Measurements from ENCODE around the gene ORAI2. TPM values are rescaled to one million over a fixed set of nuclear protein-coding genes. Genes with fewer than 3 reads are reported as not detected.

The ORAI2 gene
- total and polyA plus RNA-seq, 2 of the 4 experiments (the other 2 are of a cell fraction): 52.0 to 58.3 TPM

DNA sequence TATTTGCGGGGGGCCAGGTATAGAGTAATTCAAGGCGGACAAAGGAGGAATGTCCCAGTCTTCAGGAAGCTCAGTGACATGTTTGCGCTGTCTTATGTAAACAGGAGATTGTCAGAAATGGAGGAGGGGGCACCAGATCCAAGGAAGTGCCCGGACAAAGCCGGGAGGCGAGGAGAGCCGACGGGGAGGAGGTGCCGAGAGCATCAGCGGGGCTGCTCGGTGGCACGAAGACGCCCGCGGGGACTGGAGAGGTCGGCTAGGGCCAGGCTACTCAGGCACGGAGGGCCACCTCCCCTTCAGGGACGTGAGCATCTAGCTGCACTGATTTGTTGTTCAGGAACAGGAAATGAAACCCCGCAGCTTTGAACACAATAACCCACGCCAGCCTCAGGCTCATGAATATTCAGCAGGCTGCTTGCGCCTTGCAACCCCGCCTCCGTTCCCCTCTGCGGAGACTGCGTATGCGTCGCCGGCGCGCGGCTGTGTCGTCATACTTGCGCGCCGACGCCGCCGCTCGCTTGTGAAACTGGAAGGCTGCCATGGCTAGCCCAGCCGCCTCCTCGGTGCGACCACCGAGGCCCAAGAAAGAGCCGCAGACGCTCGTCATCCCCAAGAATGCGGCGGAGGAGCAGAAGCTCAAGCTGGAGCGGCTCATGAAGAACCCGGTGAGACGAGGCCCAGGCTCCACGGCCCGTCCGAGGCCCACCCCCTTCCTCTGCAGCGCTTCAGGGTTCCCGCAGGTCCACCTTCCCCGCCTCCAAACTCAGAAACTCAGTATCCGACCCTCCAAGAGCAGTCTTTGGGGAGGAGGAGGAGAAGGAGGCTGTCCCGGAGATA is 37.3 kb upstream of the ORAI2 start, which contains the start of gene PRKRIP1 (continued):
- TF ChIP-seq BHLHE40 (IDR thresholded peaks at IDR 0.05; ENCODE audit: low read depth, low read length): no peak
- no peak for TF ChIP-seq MAFK (IDR thresholded peaks at IDR 0.05; ENCODE audit: low read depth, low read length)

DNA sequence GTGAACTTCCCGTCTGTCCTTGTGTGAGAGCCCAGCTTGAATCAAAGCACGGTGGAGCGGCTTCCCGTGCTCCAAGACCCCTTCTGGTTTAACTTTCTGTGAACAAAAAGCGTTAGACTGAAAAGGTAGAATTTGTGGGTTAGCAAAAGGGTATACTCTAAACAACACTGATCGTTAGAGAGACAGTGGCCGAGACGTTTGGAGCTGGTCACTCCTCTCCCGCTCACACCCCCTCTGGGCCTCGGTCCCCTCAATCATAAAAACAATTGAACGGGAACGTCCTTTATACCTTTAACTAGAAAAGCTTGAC is 36.7 kb upstream of the ORAI2 start:
- ATAC-seq (ENCODE audit: low read depth) (peak; percentile 4), DNase-seq (no peak)
- Histone ChIP-seq H3K9me1 (ENCODE audit: insufficient read depth, low read length) (no peaks in the 10 kb centered on the region), H3K4me2 (ENCODE audit: low read depth, low read length) (peak overlapping the region; percentile 75), H2AK9ac (replicated peaks; ENCODE audit: low read depth, low read length, poor library complexity) (peak overlapping the region; percentile 84), H4K5ac (ENCODE audit: low read depth, low read length) (peak overlapping the region; percentile 63), H3K9me3 (ENCODE audit: control insufficient read depth, insufficient read depth, low read length) (no peaks in the 10 kb centered on the region), H4K8ac (ENCODE audit: low read depth in 2 of 2, low read length in 2 of 2) (peak overlapping the region; percentile 86 to 90), H3K4me1 (ENCODE audit: control insufficient read depth, insufficient read depth, low read length) (peaks cover 5% of the 10 kb centered on the region), H2BK120ac (ENCODE audit: low read depth, low read length) (no peak overlapping the region), H3K27me3 (ENCODE audit: control insufficient read depth, insufficient read depth, low read length) (no peaks in the 10 kb centered on the region), H3K79me1 (ENCODE audit: low read depth in 1 of 2, low read length in 2 of 2) (peaks cover 24 to 35% of the 10 kb centered on the region in 2 experiments), H3K36me3 (ENCODE audit: control insufficient read depth, insufficient read depth, low read length) (peaks cover 18% of the 10 kb centered on the region), H2AK5ac (ENCODE audit: low read depth, low read length) (0 out of 2 replicates have a peak overlapping the region, but pooled peaks have one; percentile 60), H3K18ac (ENCODE audit: low read depth, low read length) (no peak overlapping the region), H4K20me1 (ENCODE audit: insufficient read depth, low read length) (no peaks in the 10 kb centered on the region; the same call in 1 of the 2 replicates), H3K23ac (ENCODE audit: low read depth, low read length) (peak overlapping the region; percentile 82), H3K56ac (ENCODE audit: extremely low read depth, insufficient read depth, low read length) (peak overlapping the region; percentile 78), H4K91ac (ENCODE audit: insufficient read depth, low read depth, low read length) (peak overlapping the region; percentile 77; the same call in 1 of the 2 replicates), H2BK20ac (ENCODE audit: low read depth, low read length) (no peak overlapping the region), H3K4ac (ENCODE audit: low read depth, low read length) (peak overlapping the region; percentile 87), H3K14ac (replicated peaks; ENCODE audit: low read depth, low read length) (peak overlapping the region; percentile 90), H3K9ac (ENCODE audit: low read depth, low read length) (peak overlapping the region; percentile 96), H2BK5ac (ENCODE audit: low read depth, low read length, poor library complexity, severe bottlenecking) (peak overlapping the region; percentile 57), H2AFZ (replicated peaks; ENCODE audit: low read length, poor library complexity) (peak overlapping the region; percentile 91), H3K4me3 (ENCODE audit: insufficient read depth, low read depth, low read length) (peak overlapping the region; percentile 75), H2BK15ac (ENCODE audit: low read depth, low read length) (no peak overlapping the region), H3K27ac (ENCODE audit: insufficient read depth, low read length) (peak overlapping the region; percentile 85)
- intact Hi-C loops (cut with micrococcal nuclease): no loop called here
- dilution Hi-C loops (cut with HindIII; ENCODE audit: low sequenced_read_pairs, unreplicated experiment): no loop called here
- in situ Hi-C loops (cut with MboI; ENCODE audit: low sequenced_read_pairs): no loop called here
- CTCF ChIA-PET: no interaction called here
- no TSS peak for BruUV-seq (replicated peaks)
- POLR2A ChIA-PET (ENCODE audit: unreplicated experiment): no interaction called here
- no CpG with 5 or more reads among the region's 12 CpGs for WGBS, 2 experiments (ENCODE audit: extremely low coverage in 2 of 2, insufficient read length in 1 of 2)
- TF ChIP-seq CEBPB (IDR thresholded peaks at IDR 0.05; ENCODE audit: low read depth, low read length): no peak
- TF ChIP-seq, protein P1, sequence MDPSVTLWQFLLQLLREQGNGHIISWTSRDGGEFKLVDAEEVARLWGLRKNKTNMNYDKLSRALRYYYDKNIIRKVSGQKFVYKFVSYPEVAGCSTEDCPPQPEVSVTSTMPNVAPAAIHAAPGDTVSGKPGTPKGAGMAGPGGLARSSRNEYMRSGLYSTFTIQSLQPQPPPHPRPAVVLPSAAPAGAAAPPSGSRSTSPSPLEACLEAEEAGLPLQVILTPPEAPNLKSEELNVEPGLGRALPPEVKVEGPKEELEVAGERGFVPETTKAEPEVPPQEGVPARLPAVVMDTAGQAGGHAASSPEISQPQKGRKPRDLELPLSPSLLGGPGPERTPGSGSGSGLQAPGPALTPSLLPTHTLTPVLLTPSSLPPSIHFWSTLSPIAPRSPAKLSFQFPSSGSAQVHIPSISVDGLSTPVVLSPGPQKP (IDR thresholded peaks at IDR 0.05; ENCODE audit: borderline replicate concordance, low read depth, low read length): no peak
- TF ChIP-seq RAD21 (IDR thresholded peaks at IDR 0.05; ENCODE audit: low read length): no peak
- no peak for TF ChIP-seq SMC3 (IDR thresholded peaks at IDR 0.05; ENCODE audit: low read depth, low read length)
- no peak for TF ChIP-seq BHLHE40 (IDR thresholded peaks at IDR 0.05; ENCODE audit: low read depth, low read length)
- TF ChIP-seq MXI1 (IDR thresholded peaks at IDR 0.05; ENCODE audit: borderline replicate concordance, low read depth, low read length): no peak
- no peak for TF ChIP-seq FOS (IDR thresholded peaks at IDR 0.05; ENCODE audit: low read depth, low read length)
- no peak for TF ChIP-seq RCOR1 (IDR thresholded peaks at IDR 0.05; ENCODE audit: insufficient replicate concordance, low read length)
- TF ChIP-seq RFX5 (IDR thresholded peaks at IDR 0.05; ENCODE audit: low read depth, low read length): no peak
- no peak for TF ChIP-seq MAZ (IDR thresholded peaks at IDR 0.05; ENCODE audit: borderline replicate concordance, low read depth, low read length)
- TF ChIP-seq, protein P2, sequence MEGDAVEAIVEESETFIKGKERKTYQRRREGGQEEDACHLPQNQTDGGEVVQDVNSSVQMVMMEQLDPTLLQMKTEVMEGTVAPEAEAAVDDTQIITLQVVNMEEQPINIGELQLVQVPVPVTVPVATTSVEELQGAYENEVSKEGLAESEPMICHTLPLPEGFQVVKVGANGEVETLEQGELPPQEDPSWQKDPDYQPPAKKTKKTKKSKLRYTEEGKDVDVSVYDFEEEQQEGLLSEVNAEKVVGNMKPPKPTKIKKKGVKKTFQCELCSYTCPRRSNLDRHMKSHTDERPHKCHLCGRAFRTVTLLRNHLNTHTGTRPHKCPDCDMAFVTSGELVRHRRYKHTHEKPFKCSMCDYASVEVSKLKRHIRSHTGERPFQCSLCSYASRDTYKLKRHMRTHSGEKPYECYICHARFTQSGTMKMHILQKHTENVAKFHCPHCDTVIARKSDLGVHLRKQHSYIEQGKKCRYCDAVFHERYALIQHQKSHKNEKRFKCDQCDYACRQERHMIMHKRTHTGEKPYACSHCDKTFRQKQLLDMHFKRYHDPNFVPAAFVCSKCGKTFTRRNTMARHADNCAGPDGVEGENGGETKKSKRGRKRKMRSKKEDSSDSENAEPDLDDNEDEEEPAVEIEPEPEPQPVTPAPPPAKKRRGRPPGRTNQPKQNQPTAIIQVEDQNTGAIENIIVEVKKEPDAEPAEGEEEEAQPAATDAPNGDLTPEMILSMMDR (conservative IDR thresholded peaks at IDR 0.05; ENCODE audit: low read depth, low read length): no peak
- TF ChIP-seq NFE2L2 (IDR thresholded peaks at IDR 0.05; ENCODE audit: low read depth, low read length): no peak
- no peak for TF ChIP-seq MAFK (IDR thresholded peaks at IDR 0.05; ENCODE audit: low read depth, low read length)

All from IMR-90 (cell line).